Esophagus squamous epithelium (tissue), 5 donors: ENCODE results near the gene RBMS3. TPM values are rescaled to one million over a fixed set of nuclear protein-coding genes. Genes with fewer than 3 reads are reported as not detected.
"Not testable (repeated sequence)": the region's sequence is repeated elsewhere in the genome, so short reads cannot be mapped to it uniquely, and the experiment has no call there.

Experiments used
- DNase-seq: peaks from one replicate; lab custom pipeline; 2025; lab: John Stamatoyannopoulos, UW
- H3K27ac ChIP-seq, 4 donors: fragments of 200-600 bp; sonication (generic); one replicate each; pipeline ENCODE4 v1.5.1; 2016 to 2019; ENCODE audit warnings: mild to moderate bottlenecking in 1 of 4
- H3K27me3 ChIP-seq, 4 donors: fragments of 200-600 bp; sonication (generic); 1 replicate in 3 of 4; 2 replicates in 1 of 4; pipeline versions ENCODE4 v1.5.1 to v1.6.0; 2017 to 2021; ENCODE audit warnings: antibody characterized with exemption in 1 of 4
- H3K36me3 ChIP-seq, 3 donors: fragments of 200-600 bp; sonication (generic); one replicate each; pipeline ENCODE4 v1.5.1; 2016 to 2019
- H3K4me1 ChIP-seq, 3 donors: fragments of 200-600 bp; sonication (generic); one replicate each; pipeline ENCODE4 v1.5.1; 2017 to 2019
- H3K4me3 ChIP-seq, 4 donors: fragments of 200-600 bp; sonication (generic); 1 replicate in 3 of 4; 2 replicates in 1 of 4; pipeline ENCODE4 v1.5.1; 2016 to 2019; ENCODE audit warnings: mild to moderate bottlenecking in 2 of 4, moderate library complexity in 1 of 4
- H3K9me3 ChIP-seq, 3 donors: fragments of 200-600 bp; sonication (generic); one replicate each; pipeline ENCODE4 v1.5.1; 2016 to 2019
- CTCF ChIP-seq, 6 experiments: fragments of 450-650 bp in 4 of 6; fragments of 200-600 bp in 2 of 6; sonication (generic) in 2 of 6; IDR thresholded peaks; one replicate each; pipeline ENCODE4 v1.5.1; 2016 to 2019; ENCODE audit warnings: antibody characterized with exemption in 6 of 6, mild to moderate bottlenecking in 4 of 6, moderate library complexity in 4 of 6
- POLR2A ChIP-seq, 4 donors: fragments of 450-650 bp; IDR thresholded peaks; one replicate each; pipeline ENCODE4 v1.6.1; 2017; ENCODE audit warnings: antibody characterized with exemption in 4 of 4, mild to moderate bottlenecking in 4 of 4, moderate library complexity in 3 of 4
- WGBS, 2 donors: methylation state at CpG; one replicate each; pipeline ENCODE4 v1.1.5; 2018; 5-methylcytosine and 5-hydroxymethylcytosine counted together
- intact Hi-C: fragments of 100-400 bp; cut with DNase I; formaldehyde crosslinking; loops from one replicate; pipeline ENCODE4 v1.15.0; 2022
- total RNA-seq, 4 donors: library from RNA; depleted of rRNA; stranded (reverse); fragments of >200 nt; gene quantifications; one replicate each; pipeline ENCODE4 v1.1.0, GENCODE V29; 2016
- donor health status: DM: yes; HTN: yes; CAD: no.

Gene RBMS3
- total RNA-seq, 4 donors from 2014 or later, result 0.57 to 35.7 (median 6.1) TPM

GRCh38 chr3:29521751-29522150 lies 240.9 kb downstream of the RBMS3 start:
- H3K4me1 ChIP-seq, result peaks cover 0 to 27% (median 16%) of the 10 kb centered on the region in 3 donors
- intact Hi-C loops, result no loop called here
- H3K4me3 ChIP-seq, result no peak overlapping the region
- no peaks in the 10 kb centered on the region for H3K27me3 ChIP-seq
- H3K36me3 ChIP-seq, result no peaks in the 10 kb centered on the region
- DNase-seq, result no peak
- 54 to 60% methylated on average over 2 of the region's 2 CpGs for WGBS, 2 donors
- no peak overlapping the region for H3K27ac ChIP-seq
- no peak for TF ChIP-seq CTCF (IDR thresholded peaks at IDR 0.05)
- TF ChIP-seq POLR2A (IDR thresholded peaks at IDR 0.05), result no peak
- no peaks in the 10 kb centered on the region for H3K9me3 ChIP-seq

- intact Hi-C loops, result not testable (repeated sequence)
Measured at GRCh38 chr3:29524433-29524832, 243.6 kb downstream of the RBMS3 start.

GRCh38 chr3:29525254-29525881 lies 244.5 kb downstream of the RBMS3 start:
- WGBS, 2 donors, result 35 to 45% methylated on average over 1 of the region's 1 CpG
- no peak for DNase-seq
- Histone ChIP-seq H3K4me1 (peaks cover 0 to 27% (median 20%) of the 10 kb centered on the region in 3 donors), H3K27ac (peak overlapping the region; percentile 31 to 85 (median 75)), H3K27me3 (no peaks in the 10 kb centered on the region), H3K4me3 (no peak overlapping the region), H3K36me3 (no peaks in the 10 kb centered on the region), H3K9me3 (no peaks in the 10 kb centered on the region)
- intact Hi-C loops, result no loop called here
- no peak for TF ChIP-seq POLR2A (IDR thresholded peaks at IDR 0.05)
- TF ChIP-seq CTCF (IDR thresholded peaks at IDR 0.05), result no peak

More at GRCh38 chr3:29524433-29524832, 243.6 kb downstream of the RBMS3 start:
- not testable (repeated sequence) for H3K27me3 ChIP-seq, H3K36me3 ChIP-seq, DNase-seq, H3K9me3 ChIP-seq, H3K4me3 ChIP-seq
- Histone ChIP-seq H3K27ac (peak overlapping the region in 3 of 4 donors; percentile 43 to 67 (median 60)), H3K4me1 (peaks cover 0 to 27% (median 20%) of the 10 kb centered on the region in 3 donors)
- WGBS, 2 donors, result 91 to 96% methylated on average over 9 to 10 of the region's 10 CpGs

GRCh38 chr3:29527246-29527645 lies 246.4 kb downstream of the RBMS3 start:
- H3K4me3 ChIP-seq, result no peak overlapping the region
- H3K27me3 ChIP-seq, result no peaks in the 10 kb centered on the region
- intact Hi-C loops, result no loop called here
- H3K36me3 ChIP-seq, result no peaks in the 10 kb centered on the region
- peaks cover 0 to 27% (median 20%) of the 10 kb centered on the region in 3 donors for H3K4me1 ChIP-seq
- H3K9me3 ChIP-seq, result no peaks in the 10 kb centered on the region
- TF ChIP-seq CTCF (IDR thresholded peaks at IDR 0.05), result no peak
- TF ChIP-seq POLR2A (IDR thresholded peaks at IDR 0.05), result no peak
- DNase-seq, result no peak
- 62 to 67% methylated on average over 1 of the region's 1 CpG for WGBS, 2 donors
- H3K27ac ChIP-seq, result peak overlapping the region in 3 of 4 donors; percentile 0 to 85 (median 34)

GRCh38 chr3:29531644-29532043 lies 250.8 kb downstream of the RBMS3 start:
- Histone ChIP-seq H3K27me3 (no peaks in the 10 kb centered on the region), H3K36me3 (no peaks in the 10 kb centered on the region), H3K4me1 (peaks cover 0 to 4% (median 4%) of the 10 kb centered on the region in 3 donors), H3K4me3 (peak overlapping the region in 1 of 4 donors; percentile 16), H3K27ac (peak overlapping the region in 3 of 4 donors; percentile 32 to 61 (median 60)), H3K9me3 (no peaks in the 10 kb centered on the region)
- DNase-seq, result no peak
- intact Hi-C loops, result no loop called here
- 45 to 53% methylated on average over 4 of the region's 4 CpGs for WGBS, 2 donors
- TF ChIP-seq POLR2A (IDR thresholded peaks at IDR 0.05) (no peak), CTCF (IDR thresholded peaks at IDR 0.05) (no peak)
